ENCODE results near the gene MAML3.

Gene MAML3

GRCh38 chr4:140071806-140072205, 82.2 kb downstream of the MAML3 start:
- no peak for DNase-seq (ENCODE audit: low spot score)

- DNase-seq (ENCODE audit: low spot score): no peak
These were observed 83.0 kb downstream of the MAML3 start for GRCh38 chr4:140070973-140071372.

GRCh38 chr4:140070366-140070765, 83.6 kb downstream of the MAML3 start:
- DNase-seq (ENCODE audit: low spot score): no peak

- DNase-seq (ENCODE audit: low spot score): no peak
These were observed 84.9 kb downstream of the MAML3 start for GRCh38 chr4:140069066-140069465.

- no peak for DNase-seq (ENCODE audit: low spot score)
These were observed 85.7 kb downstream of the MAML3 start for GRCh38 chr4:140068271-140068670.

- DNase-seq (ENCODE audit: low spot score): no peak
These were observed 87.7 kb downstream of the MAML3 start for GRCh38 chr4:140066031-140066930.

GRCh38 chr4:140065393-140065792, 88.6 kb downstream of the MAML3 start:
- DNase-seq (ENCODE audit: low spot score): no peak

GRCh38 chr4:140061659-140062289, 92.2 kb downstream of the MAML3 start:
- DNase-seq (ENCODE audit: low spot score): no peak

- DNase-seq (ENCODE audit: low spot score): no peak
These were observed 92.8 kb downstream of the MAML3 start for GRCh38 chr4:140061194-140061593.

- DNase-seq (ENCODE audit: low spot score): no peak
These were observed 94.8 kb downstream of the MAML3 start for GRCh38 chr4:140059159-140059558.

- no peak for DNase-seq (ENCODE audit: low spot score)
These were observed 96.3 kb downstream of the MAML3 start for GRCh38 chr4:140057701-140058100.

GRCh38 chr4:140056015-140056414, 98.0 kb downstream of the MAML3 start:
- DNase-seq (ENCODE audit: low spot score): no peak

GRCh38 chr4:140054861-140055260, 99.1 kb downstream of the MAML3 start:
- DNase-seq (ENCODE audit: low spot score): no peak

GRCh38 chr4:140053185-140053584, 100.8 kb downstream of the MAML3 start:
- DNase-seq (ENCODE audit: low spot score): no peak

- no peak for DNase-seq (ENCODE audit: low spot score)
These were observed 101.9 kb downstream of the MAML3 start for GRCh38 chr4:140052050-140052449.

GRCh38 chr4:140049849-140050637, 103.9 kb downstream of the MAML3 start:
- peak; percentile 66 for DNase-seq (ENCODE audit: low spot score)

- peak; percentile 62 for DNase-seq (ENCODE audit: low spot score)
These were observed 104.7 kb downstream of the MAML3 start for GRCh38 chr4:140049024-140049848.

- DNase-seq (ENCODE audit: low spot score): no peak
These were observed 105.5 kb downstream of the MAML3 start for GRCh38 chr4:140048419-140048995.

- no peak for DNase-seq (ENCODE audit: low spot score)
These were observed 106.2 kb downstream of the MAML3 start for GRCh38 chr4:140047786-140048185.

- DNase-seq (ENCODE audit: low spot score): peak; percentile 57
These were observed 106.9 kb downstream of the MAML3 start for GRCh38 chr4:140047017-140047640.

- no peak for DNase-seq (ENCODE audit: low spot score)
These were observed 107.4 kb downstream of the MAML3 start for GRCh38 chr4:140046543-140046942.
